Measurements from ENCODE around the gene PSMA1. TPM values are rescaled to one million over a fixed set of nuclear protein-coding genes. Genes with fewer than 3 reads are reported as not detected.
"Not testable (repeated sequence)": the region's sequence is repeated elsewhere in the genome, so short reads cannot be mapped to it uniquely, and the experiment has no call there.

The PSMA1 gene
- total and polyA plus RNA-seq, 12 donors: 92.4 to 304 (median 139) TPM

DNA sequence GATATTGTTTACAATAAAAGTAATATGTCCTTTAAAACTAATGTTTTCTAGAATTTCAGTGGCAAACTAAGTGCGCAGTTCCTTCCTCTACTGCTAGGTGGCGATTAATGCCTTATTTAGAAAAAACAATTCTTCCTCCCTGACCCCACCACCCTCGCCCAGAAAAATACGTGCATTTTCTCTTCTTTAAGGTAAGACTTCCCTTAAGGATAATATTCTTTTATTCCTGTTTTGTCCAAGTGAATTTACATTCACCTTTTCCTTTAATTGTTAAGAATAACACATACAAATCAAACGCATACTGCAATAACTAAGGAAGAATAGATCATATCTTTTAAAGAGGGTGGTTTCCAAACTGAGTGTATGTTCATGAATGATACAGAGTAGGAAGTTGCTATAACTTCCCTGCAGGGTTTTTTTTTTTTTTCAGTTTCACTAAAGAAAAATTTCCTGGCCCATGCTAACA, 17.0 kb upstream of the PSMA1 start:
- intact Hi-C loops (cut with DNase I): loop anchor here in 1 of 2 donors (5.0 kb wide), 1 partner anchor 370 kb away; no protein-coding TSS in a partner anchor
- Histone ChIP-seq H3K9me3 (replicated peaks in 1 of 3) (no peaks in the 10 kb centered on the region), H3K36me3 (replicated peaks in 1 of 2) (no peaks in the 10 kb centered on the region), H3K4me3 (no peak overlapping the region), H3K4me1 (replicated peaks in 1 of 2) (no peaks in the 10 kb centered on the region), H3K27me3 (no peaks in the 10 kb centered on the region), H3K27ac (no peak overlapping the region)
- peak in 3 of 7 donors; percentile 38 to 55 (median 40) for DNase-seq
- TF ChIP-seq POLR2A (IDR thresholded peaks at IDR 0.05) (no peak), CTCF (IDR thresholded peaks at IDR 0.05) (peak; percentile 51 to 77 (median 66))
- 12 to 16% (median 13%) methylated on average over 5 of the region's 5 CpGs for WGBS, 4 donors

DNA sequence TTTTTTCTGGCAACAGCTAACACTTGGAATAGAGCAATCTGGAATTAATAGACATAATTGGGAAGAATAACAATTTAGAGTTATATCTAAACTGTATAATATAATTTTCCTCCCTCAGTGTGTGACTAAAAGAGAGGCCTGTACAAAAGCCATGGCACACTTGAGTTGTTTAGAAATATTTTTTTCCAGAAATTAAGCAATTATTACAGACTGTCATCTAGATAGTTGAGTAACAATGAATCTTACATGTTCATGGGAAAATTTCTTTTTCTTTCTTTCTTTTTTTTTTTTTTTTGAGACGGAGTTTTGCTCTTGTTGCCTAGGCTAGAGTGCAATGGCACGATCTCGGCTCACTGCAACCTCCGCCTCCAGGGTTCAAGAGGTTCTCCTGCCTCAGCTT, 15.0 kb upstream of the PSMA1 start:
- not testable (repeated sequence) for H3K4me1 ChIP-seq (replicated peaks in 1 of 2); DNase-seq; H3K27me3 ChIP-seq; H3K9me3 ChIP-seq (replicated peaks in 1 of 3); H3K36me3 ChIP-seq (replicated peaks in 1 of 2); H3K27ac ChIP-seq; H3K4me3 ChIP-seq
- 86 to 92% (median 89%) methylated on average over 4 of the region's 4 CpGs for WGBS, 4 donors
- intact Hi-C loops (cut with DNase I): loop anchor here in 1 of 2 donors (5.0 kb wide), 1 partner anchor 372 kb away; no protein-coding TSS in a partner anchor

DNA sequence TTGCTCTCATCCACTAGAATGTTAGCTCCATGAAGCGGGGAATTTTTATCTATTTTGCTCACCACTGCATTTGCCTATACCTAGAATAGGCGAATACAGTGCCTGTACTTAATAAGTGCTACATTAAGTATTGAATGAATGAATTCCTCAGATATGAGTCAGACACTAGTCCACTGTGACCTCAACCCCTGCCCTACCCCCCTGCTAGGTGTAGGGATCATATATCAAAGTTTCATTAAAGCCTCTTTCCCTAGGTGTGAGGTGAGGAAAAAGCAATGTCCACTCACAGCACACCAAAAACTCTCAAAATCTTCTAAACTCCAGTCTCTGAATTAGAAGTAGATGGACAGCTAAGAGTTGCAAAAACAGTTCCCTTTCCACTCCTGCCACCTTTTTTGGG, 9.8 kb upstream of the PSMA1 start:
- H3K27me3 ChIP-seq: no peaks in the 10 kb centered on the region
- no peak for TF ChIP-seq CTCF (IDR thresholded peaks at IDR 0.05)
- TF ChIP-seq POLR2A (IDR thresholded peaks at IDR 0.05): no peak
- intact Hi-C loops (cut with DNase I): no loop called here
- H3K36me3 ChIP-seq (replicated peaks in 1 of 2): no peaks in the 10 kb centered on the region
- H3K4me3 ChIP-seq: no peak overlapping the region
- no peaks in the 10 kb centered on the region for H3K4me1 ChIP-seq (replicated peaks in 1 of 2)
- no peaks in the 10 kb centered on the region for H3K9me3 ChIP-seq (replicated peaks in 1 of 3)
- H3K27ac ChIP-seq: no peak overlapping the region
- WGBS, 4 donors: 84 to 92% (median 91%) methylated on average over 2 of the region's 2 CpGs
- DNase-seq: no peak

- no peak overlapping the region for H3K4me3 ChIP-seq
- H3K27ac ChIP-seq: no peak overlapping the region
- intact Hi-C loops (cut with DNase I): no loop called here
- no peaks in the 10 kb centered on the region for H3K9me3 ChIP-seq (replicated peaks in 1 of 3)
- H3K4me1 ChIP-seq (replicated peaks in 1 of 2): no peaks in the 10 kb centered on the region
- DNase-seq: no peak
- no peak for TF ChIP-seq POLR2A (IDR thresholded peaks at IDR 0.05)
- TF ChIP-seq CTCF (IDR thresholded peaks at IDR 0.05): no peak
- H3K27me3 ChIP-seq: no peaks in the 10 kb centered on the region
- no peaks in the 10 kb centered on the region for H3K36me3 ChIP-seq (replicated peaks in 1 of 2)
- 75 to 80% (median 78%) methylated on average over 3 of the region's 3 CpGs for WGBS, 4 donors
Measured at GRCh38 chr11:14529321-14529720, 9.1 kb upstream of the PSMA1 start.

DNA sequence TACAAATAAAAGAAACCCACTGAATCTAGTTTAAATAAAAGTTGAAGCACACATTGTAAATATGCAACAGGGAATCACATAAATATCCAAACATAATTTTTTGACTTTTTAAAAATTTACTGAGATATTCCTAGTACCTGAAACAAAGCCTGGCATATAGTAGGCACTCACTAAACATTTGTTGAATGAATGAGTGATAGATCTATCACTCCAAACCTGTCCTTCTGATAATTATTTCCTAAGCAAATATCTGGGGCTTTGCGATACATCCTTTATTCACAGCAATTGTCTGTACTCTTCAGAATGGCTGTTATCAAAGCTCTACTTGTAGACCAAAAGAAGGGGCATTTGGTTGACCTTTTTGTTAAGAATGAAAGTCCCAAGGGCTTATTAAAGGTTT, 2.6 kb upstream of the PSMA1 start:
- peaks cover 0 to under 1% of the 10 kb centered on the region in 2 donors for H3K36me3 ChIP-seq (replicated peaks in 1 of 2)
- no peak overlapping the region for H3K27ac ChIP-seq
- WGBS, 4 donors: 95 to 100% (median 97%) methylated on average over 1 of the region's 1 CpG
- intact Hi-C loops (cut with DNase I): no loop called here
- DNase-seq: no peak
- H3K4me3 ChIP-seq: no peak overlapping the region
- H3K27me3 ChIP-seq: no peaks in the 10 kb centered on the region
- no peaks in the 10 kb centered on the region for H3K9me3 ChIP-seq (replicated peaks in 1 of 3)
- TF ChIP-seq CTCF (IDR thresholded peaks at IDR 0.05) (no peak), POLR2A (IDR thresholded peaks at IDR 0.05) (no peak)
- H3K4me1 ChIP-seq (replicated peaks in 1 of 2): peaks cover 12 to 18% of the 10 kb centered on the region in 2 donors

Measured in adrenal gland (tissue), 12 donors.